Neural cell (in vitro differentiated cells): ENCODE results near the gene EIF4A3.

ENCODE experiments used
- EP300 ChIP-seq: fragments of 450-650 bp; conservative IDR thresholded peaks from 2 replicates; pipeline ENCODE4 v1.6.1; 2014; ENCODE audit warnings: antibody characterized with exemption, mild to moderate bottlenecking, moderate library complexity; ENCODE audit not compliant: poor library complexity, severe bottlenecking
- EZH2 ChIP-seq: fragments of 200-600, 300-800 bp; shearing (Covaris generic), sonication (generic); IDR thresholded peaks from 2 replicates; pipeline ENCODE4 v1.6.1; 2014; ENCODE audit warnings: antibody characterized with exemption, low read length, borderline replicate concordance, mild to moderate bottlenecking; ENCODE audit not compliant: insufficient read depth, poor library complexity, severe bottlenecking
- TAF1 ChIP-seq: IDR thresholded peaks from 2 replicates; pipeline ENCODE4 v1.6.1; 2012; ENCODE audit warnings: low read depth
- TF ChIP-seq, protein P1 (sequence below): fragments of 450-650 bp; IDR thresholded peaks from 2 replicates; pipeline ENCODE4 v1.5.1; 2014; ENCODE audit warnings: antibody characterized with exemption, mild to moderate bottlenecking, moderate library complexity; ENCODE audit not compliant: poor library complexity, severe bottlenecking

DNA sequence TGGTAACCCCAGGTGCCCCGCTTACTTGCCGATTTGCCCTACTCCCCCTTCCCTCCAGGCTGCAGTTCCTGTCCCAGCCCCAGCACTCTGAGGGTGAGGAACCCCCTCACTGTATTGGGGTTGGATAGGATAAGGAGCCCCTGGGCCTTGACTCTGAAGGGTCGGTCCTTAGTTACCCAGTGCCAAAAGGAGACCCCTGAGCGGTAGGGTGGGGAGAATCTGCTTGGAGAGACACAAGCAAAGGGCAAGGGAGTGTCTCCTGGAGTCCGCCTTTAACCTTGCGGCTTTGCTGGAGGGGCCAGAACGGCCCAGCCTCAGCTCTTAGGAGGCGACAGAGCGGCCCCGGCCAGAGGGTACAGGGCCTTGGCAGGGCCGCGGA lies 35.9 kb upstream of the EIF4A3 start:
- no peak for TF ChIP-seq TAF1
- TF ChIP-seq EP300: no peak
- TF ChIP-seq, protein P1, sequence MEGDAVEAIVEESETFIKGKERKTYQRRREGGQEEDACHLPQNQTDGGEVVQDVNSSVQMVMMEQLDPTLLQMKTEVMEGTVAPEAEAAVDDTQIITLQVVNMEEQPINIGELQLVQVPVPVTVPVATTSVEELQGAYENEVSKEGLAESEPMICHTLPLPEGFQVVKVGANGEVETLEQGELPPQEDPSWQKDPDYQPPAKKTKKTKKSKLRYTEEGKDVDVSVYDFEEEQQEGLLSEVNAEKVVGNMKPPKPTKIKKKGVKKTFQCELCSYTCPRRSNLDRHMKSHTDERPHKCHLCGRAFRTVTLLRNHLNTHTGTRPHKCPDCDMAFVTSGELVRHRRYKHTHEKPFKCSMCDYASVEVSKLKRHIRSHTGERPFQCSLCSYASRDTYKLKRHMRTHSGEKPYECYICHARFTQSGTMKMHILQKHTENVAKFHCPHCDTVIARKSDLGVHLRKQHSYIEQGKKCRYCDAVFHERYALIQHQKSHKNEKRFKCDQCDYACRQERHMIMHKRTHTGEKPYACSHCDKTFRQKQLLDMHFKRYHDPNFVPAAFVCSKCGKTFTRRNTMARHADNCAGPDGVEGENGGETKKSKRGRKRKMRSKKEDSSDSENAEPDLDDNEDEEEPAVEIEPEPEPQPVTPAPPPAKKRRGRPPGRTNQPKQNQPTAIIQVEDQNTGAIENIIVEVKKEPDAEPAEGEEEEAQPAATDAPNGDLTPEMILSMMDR: no peak
- no peak for TF ChIP-seq EZH2
